DND-41 (cell line): ENCODE data around the gene EAF1.

Source experiments
- ATAC-seq: fragments of 200-7000 bp; cut with Tn5 transposase; 3 replicates; pipeline ENCODE4 v1.9.1; 2021; ENCODE audit warnings: low read depth; ENCODE audit not compliant: insufficient read depth
- DNase-seq: peaks from one replicate; pipeline ENCODE4 v3.0.0-alpha.2; 2020
- H2AFZ ChIP-seq: 2 replicates; pipeline ENCODE4 v1.6.0; 2012; ENCODE audit warnings: low read depth, low read length
- H3K27ac ChIP-seq: 2 replicates; pipeline ENCODE4 v1.5.1; 2012; ENCODE audit warnings: low read length, inconsistent platforms
- H3K27me3 ChIP-seq: fragments of 200-600 bp; sonication (generic); 2 replicates; pipeline ENCODE4 v1.6.0; 2012; ENCODE audit warnings: low read length, mild to moderate bottlenecking, inconsistent platforms; ENCODE audit not compliant: insufficient read depth, poor library complexity
- H3K36me3 ChIP-seq: 2 replicates; pipeline ENCODE4 v1.5.1; 2012; ENCODE audit warnings: low read length, inconsistent platforms; ENCODE audit not compliant: insufficient read depth
- H3K4me1 ChIP-seq: 2 replicates; pipeline ENCODE4 v1.5.1; 2012; ENCODE audit warnings: mild to moderate bottlenecking, low read length; ENCODE audit not compliant: insufficient read depth
- H3K4me2 ChIP-seq: 2 replicates; pipeline ENCODE4 v1.6.0; 2012; ENCODE audit warnings: mild to moderate bottlenecking, moderate library complexity, low read length, inconsistent platforms; ENCODE audit not compliant: insufficient read depth
- H3K4me3 ChIP-seq, 2 experiments: fragments of 200-600 bp in 1 of 2; shearing (Covaris generic) in 1 of 2; 2 replicates each; pipeline ENCODE4 v1.5.1; 2012 to 2016; ENCODE audit warnings: inconsistent platforms in 2 of 2, low read length in 2 of 2, mild to moderate bottlenecking in 2 of 2, low read depth in 1 of 2, moderate library complexity in 1 of 2
- H3K79me2 ChIP-seq: 2 replicates; pipeline ENCODE4 v1.6.0; 2012; ENCODE audit warnings: low read length, inconsistent platforms; ENCODE audit not compliant: insufficient read depth
- H3K9ac ChIP-seq: 2 replicates; pipeline ENCODE4 v1.6.0; 2012; ENCODE audit warnings: low read depth, mild to moderate bottlenecking, inconsistent platforms, low read length, moderate library complexity
- H3K9me3 ChIP-seq: 2 replicates; pipeline ENCODE4 v1.5.1; 2012; ENCODE audit warnings: low read length, moderate library complexity, mild to moderate bottlenecking, inconsistent platforms; ENCODE audit not compliant: insufficient read depth, severe bottlenecking
- H4K20me1 ChIP-seq: 2 replicates; pipeline ENCODE4 v1.6.0; 2012; ENCODE audit warnings: low read length; ENCODE audit not compliant: insufficient read depth
- EZH2 ChIP-seq: IDR thresholded peaks from 3 replicates; pipeline ENCODE4 v1.6.1; 2012; ENCODE audit warnings: borderline replicate concordance, low read depth, mild to moderate bottlenecking, moderate library complexity, low read length, inconsistent platforms; ENCODE audit not compliant: severe bottlenecking
- TF ChIP-seq, protein P1 (sequence below): IDR thresholded peaks from 2 replicates; pipeline ENCODE4 v1.5.1; 2012; ENCODE audit warnings: borderline replicate concordance, low read length, moderate library complexity, mild to moderate bottlenecking; ENCODE audit not compliant: poor library complexity, severe bottlenecking; ENCODE audit errors: extremely low read depth

The EAF1 gene

GRCh38 chr3:15430624-15431023 is 3.2 kb downstream of the EAF1 start:
- Histone ChIP-seq H3K9ac (no peak overlapping the region), H3K36me3 (peaks cover 56% of the 10 kb centered on the region), H3K9me3 (no peaks in the 10 kb centered on the region), H3K27me3 (no peaks in the 10 kb centered on the region), H3K79me2 (peaks cover 72% of the 10 kb centered on the region), H4K20me1 (peaks cover 17% of the 10 kb centered on the region; the same call in 1 of the 2 replicates), H2AFZ (no peak overlapping the region), H3K4me1 (peaks cover 44% of the 10 kb centered on the region), H3K4me2 (peak overlapping the region; percentile 35), H3K27ac (no peak overlapping the region), H3K4me3 (no peak overlapping the region)
- no peak for DNase-seq
- no peak for ATAC-seq
- TF ChIP-seq, protein P1, sequence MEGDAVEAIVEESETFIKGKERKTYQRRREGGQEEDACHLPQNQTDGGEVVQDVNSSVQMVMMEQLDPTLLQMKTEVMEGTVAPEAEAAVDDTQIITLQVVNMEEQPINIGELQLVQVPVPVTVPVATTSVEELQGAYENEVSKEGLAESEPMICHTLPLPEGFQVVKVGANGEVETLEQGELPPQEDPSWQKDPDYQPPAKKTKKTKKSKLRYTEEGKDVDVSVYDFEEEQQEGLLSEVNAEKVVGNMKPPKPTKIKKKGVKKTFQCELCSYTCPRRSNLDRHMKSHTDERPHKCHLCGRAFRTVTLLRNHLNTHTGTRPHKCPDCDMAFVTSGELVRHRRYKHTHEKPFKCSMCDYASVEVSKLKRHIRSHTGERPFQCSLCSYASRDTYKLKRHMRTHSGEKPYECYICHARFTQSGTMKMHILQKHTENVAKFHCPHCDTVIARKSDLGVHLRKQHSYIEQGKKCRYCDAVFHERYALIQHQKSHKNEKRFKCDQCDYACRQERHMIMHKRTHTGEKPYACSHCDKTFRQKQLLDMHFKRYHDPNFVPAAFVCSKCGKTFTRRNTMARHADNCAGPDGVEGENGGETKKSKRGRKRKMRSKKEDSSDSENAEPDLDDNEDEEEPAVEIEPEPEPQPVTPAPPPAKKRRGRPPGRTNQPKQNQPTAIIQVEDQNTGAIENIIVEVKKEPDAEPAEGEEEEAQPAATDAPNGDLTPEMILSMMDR = no peak
- no peak for TF ChIP-seq EZH2

GRCh38 chr3:15431256-15431837 is 3.9 kb downstream of the EAF1 start:
- H3K9me3 ChIP-seq = no peaks in the 10 kb centered on the region
- H3K27ac ChIP-seq = no peak overlapping the region
- no peak for DNase-seq
- peaks cover 65% of the 10 kb centered on the region for H3K79me2 ChIP-seq
- H3K27me3 ChIP-seq = no peaks in the 10 kb centered on the region
- H3K4me1 ChIP-seq = peaks cover 37% of the 10 kb centered on the region
- H2AFZ ChIP-seq = no peak overlapping the region
- no peak overlapping the region for H3K4me3 ChIP-seq
- H3K4me2 ChIP-seq = peak overlapping the region; percentile 35; the same call in 1 of the 2 replicates
- ATAC-seq = no peak
- no peak overlapping the region for H3K9ac ChIP-seq
- H3K36me3 ChIP-seq = peaks cover 63% of the 10 kb centered on the region
- H4K20me1 ChIP-seq = peaks cover 17% of the 10 kb centered on the region; the same call in 1 of the 2 replicates
- TF ChIP-seq, protein P1 = no peak
- no peak for TF ChIP-seq EZH2

DNA sequence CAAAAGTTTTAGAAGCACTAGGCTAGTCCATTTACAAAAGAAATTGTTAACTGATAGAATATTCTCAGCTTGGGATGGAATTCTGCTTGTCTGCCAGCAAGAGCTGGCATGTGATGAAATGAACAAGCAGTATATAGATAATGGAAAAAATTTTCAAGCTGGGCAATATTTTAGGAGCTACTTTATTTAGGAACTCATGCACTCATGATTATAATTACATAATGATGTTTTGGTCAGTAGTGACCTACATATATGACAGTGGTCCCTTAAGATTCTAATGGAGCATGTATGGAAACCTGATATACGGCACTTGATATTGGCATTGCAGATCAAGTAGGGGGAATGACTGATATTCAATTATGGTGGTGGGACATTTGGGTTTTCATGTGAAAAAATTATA is 6.1 kb downstream of the EAF1 start:
- no peak for DNase-seq
- H3K27ac ChIP-seq = no peak overlapping the region
- no peak overlapping the region for H3K4me2 ChIP-seq
- no peak overlapping the region for H2AFZ ChIP-seq
- no peak overlapping the region for H3K4me3 ChIP-seq
- H3K79me2 ChIP-seq = peaks cover 43% of the 10 kb centered on the region
- no peaks in the 10 kb centered on the region for H3K9me3 ChIP-seq
- peaks cover 85% of the 10 kb centered on the region for H3K36me3 ChIP-seq
- H3K9ac ChIP-seq = no peak overlapping the region
- no peak for ATAC-seq
- no peaks in the 10 kb centered on the region for H3K27me3 ChIP-seq
- H4K20me1 ChIP-seq = peaks cover 13% of the 10 kb centered on the region; the same call in 1 of the 2 replicates
- peaks cover 28% of the 10 kb centered on the region for H3K4me1 ChIP-seq
- TF ChIP-seq, protein P1 = no peak
- TF ChIP-seq EZH2 = no peak
